Neural cell (in vitro differentiated cells): ENCODE results near the gene TTC17.

Source experiments
- EP300 ChIP-seq: fragments of 450-650 bp; conservative IDR thresholded peaks from 2 replicates; pipeline ENCODE4 v1.6.1; 2014; ENCODE audit warnings: antibody characterized with exemption, mild to moderate bottlenecking, moderate library complexity; ENCODE audit not compliant: poor library complexity, severe bottlenecking
- EZH2 ChIP-seq: fragments of 200-600, 300-800 bp; shearing (Covaris generic), sonication (generic); IDR thresholded peaks from 2 replicates; pipeline ENCODE4 v1.6.1; 2014; ENCODE audit warnings: antibody characterized with exemption, low read length, borderline replicate concordance, mild to moderate bottlenecking; ENCODE audit not compliant: insufficient read depth, poor library complexity, severe bottlenecking
- MXI1 ChIP-seq: fragments of 450-650 bp; conservative IDR thresholded peaks from 2 replicates; pipeline ENCODE4 v1.6.1; 2014; ENCODE audit warnings: antibody characterized with exemption, mild to moderate bottlenecking; ENCODE audit not compliant: poor library complexity, severe bottlenecking
- POLR2AphosphoS5 ChIP-seq: IDR thresholded peaks from 2 replicates; pipeline ENCODE4 v1.6.1; 2012
- RAD21 ChIP-seq: fragments of 450-650 bp; conservative IDR thresholded peaks from 2 replicates; pipeline ENCODE4 v1.6.1; 2014; ENCODE audit warnings: antibody characterized with exemption, mild to moderate bottlenecking, moderate library complexity
- SMC3 ChIP-seq: fragments of 450-650 bp; conservative IDR thresholded peaks from 2 replicates; pipeline ENCODE4 v1.6.1; 2014; ENCODE audit warnings: antibody characterized with exemption, mild to moderate bottlenecking, moderate library complexity; ENCODE audit not compliant: poor library complexity
- TAF1 ChIP-seq: IDR thresholded peaks from 2 replicates; pipeline ENCODE4 v1.6.1; 2012; ENCODE audit warnings: low read depth
- TF ChIP-seq, protein P1 (sequence below): fragments of 450-650 bp; IDR thresholded peaks from 2 replicates; pipeline ENCODE4 v1.5.1; 2014; ENCODE audit warnings: antibody characterized with exemption, mild to moderate bottlenecking, moderate library complexity; ENCODE audit not compliant: poor library complexity, severe bottlenecking

DNA sequence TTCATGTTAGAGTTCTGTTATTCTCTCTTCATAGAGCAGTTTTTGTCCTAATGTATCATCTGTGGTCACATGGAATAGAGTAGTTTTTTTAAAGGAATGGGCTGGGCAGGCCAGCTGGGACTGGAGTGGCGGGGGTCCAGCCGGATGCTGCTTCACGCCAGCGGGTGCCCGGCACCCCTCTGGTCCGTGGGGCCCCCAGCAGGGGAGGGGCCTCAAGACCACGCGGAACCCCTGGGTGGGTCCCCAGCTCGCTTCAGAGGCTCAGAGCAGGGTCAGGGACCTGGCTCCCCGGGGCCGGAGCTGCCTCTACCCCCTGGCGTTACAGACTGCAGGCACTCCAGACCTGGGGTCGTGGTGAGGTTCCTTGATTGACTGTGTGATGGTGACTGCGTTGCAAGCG lies 162.8 kb downstream of the TTC17 start:
- TF ChIP-seq, protein P1, sequence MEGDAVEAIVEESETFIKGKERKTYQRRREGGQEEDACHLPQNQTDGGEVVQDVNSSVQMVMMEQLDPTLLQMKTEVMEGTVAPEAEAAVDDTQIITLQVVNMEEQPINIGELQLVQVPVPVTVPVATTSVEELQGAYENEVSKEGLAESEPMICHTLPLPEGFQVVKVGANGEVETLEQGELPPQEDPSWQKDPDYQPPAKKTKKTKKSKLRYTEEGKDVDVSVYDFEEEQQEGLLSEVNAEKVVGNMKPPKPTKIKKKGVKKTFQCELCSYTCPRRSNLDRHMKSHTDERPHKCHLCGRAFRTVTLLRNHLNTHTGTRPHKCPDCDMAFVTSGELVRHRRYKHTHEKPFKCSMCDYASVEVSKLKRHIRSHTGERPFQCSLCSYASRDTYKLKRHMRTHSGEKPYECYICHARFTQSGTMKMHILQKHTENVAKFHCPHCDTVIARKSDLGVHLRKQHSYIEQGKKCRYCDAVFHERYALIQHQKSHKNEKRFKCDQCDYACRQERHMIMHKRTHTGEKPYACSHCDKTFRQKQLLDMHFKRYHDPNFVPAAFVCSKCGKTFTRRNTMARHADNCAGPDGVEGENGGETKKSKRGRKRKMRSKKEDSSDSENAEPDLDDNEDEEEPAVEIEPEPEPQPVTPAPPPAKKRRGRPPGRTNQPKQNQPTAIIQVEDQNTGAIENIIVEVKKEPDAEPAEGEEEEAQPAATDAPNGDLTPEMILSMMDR, result no peak
- no peak for TF ChIP-seq SMC3
- no peak for TF ChIP-seq EZH2
- TF ChIP-seq POLR2AphosphoS5, result no peak
- no peak for TF ChIP-seq TAF1
- no peak for TF ChIP-seq EP300
- no peak for TF ChIP-seq RAD21
- no peak for TF ChIP-seq MXI1
